ENCODE results near the gene ARL14EP. TPM values are rescaled to one million over a fixed set of nuclear protein-coding genes. Genes with fewer than 3 reads are reported as not detected.

The ARL14EP gene
- total RNA-seq, 1 donor from 2014 or later, result 32.8 TPM

- H3K27me3 Mint-ChIP-seq (ENCODE audit: low read depth), result no peaks in the 10 kb centered on the region
- peaks cover 11% of the 10 kb centered on the region for H3K9me3 Mint-ChIP-seq
- TF ChIP-seq CTCF (IDR thresholded peaks at IDR 0.05; ENCODE audit: unreplicated experiment), result no peak
- peaks cover 3% of the 10 kb centered on the region for H3K4me1 Mint-ChIP-seq
- no peak for DNase-seq (ENCODE audit: low spot score in 2 of 2, unreplicated experiment in 2 of 2)
- H3K4me3 Mint-ChIP-seq, result no peak overlapping the region
- no peak overlapping the region for H3K27ac Mint-ChIP-seq
- H3K36me3 Mint-ChIP-seq, result peaks cover 19% of the 10 kb centered on the region
Observed at GRCh38 chr11:30344085-30344484, 21.2 kb downstream of the ARL14EP start.

GRCh38 chr11:30345644-30346043 lies 22.7 kb downstream of the ARL14EP start:
- peaks cover 11% of the 10 kb centered on the region for H3K9me3 Mint-ChIP-seq
- DNase-seq (ENCODE audit: low spot score in 2 of 2, unreplicated experiment in 2 of 2), result no peak
- no peak for TF ChIP-seq CTCF (IDR thresholded peaks at IDR 0.05; ENCODE audit: unreplicated experiment)
- H3K27me3 Mint-ChIP-seq (ENCODE audit: low read depth), result no peaks in the 10 kb centered on the region
- peaks cover 19% of the 10 kb centered on the region for H3K36me3 Mint-ChIP-seq
- H3K4me1 Mint-ChIP-seq, result peaks cover 9% of the 10 kb centered on the region
- H3K4me3 Mint-ChIP-seq, result no peak overlapping the region
- no peak overlapping the region for H3K27ac Mint-ChIP-seq

DNA sequence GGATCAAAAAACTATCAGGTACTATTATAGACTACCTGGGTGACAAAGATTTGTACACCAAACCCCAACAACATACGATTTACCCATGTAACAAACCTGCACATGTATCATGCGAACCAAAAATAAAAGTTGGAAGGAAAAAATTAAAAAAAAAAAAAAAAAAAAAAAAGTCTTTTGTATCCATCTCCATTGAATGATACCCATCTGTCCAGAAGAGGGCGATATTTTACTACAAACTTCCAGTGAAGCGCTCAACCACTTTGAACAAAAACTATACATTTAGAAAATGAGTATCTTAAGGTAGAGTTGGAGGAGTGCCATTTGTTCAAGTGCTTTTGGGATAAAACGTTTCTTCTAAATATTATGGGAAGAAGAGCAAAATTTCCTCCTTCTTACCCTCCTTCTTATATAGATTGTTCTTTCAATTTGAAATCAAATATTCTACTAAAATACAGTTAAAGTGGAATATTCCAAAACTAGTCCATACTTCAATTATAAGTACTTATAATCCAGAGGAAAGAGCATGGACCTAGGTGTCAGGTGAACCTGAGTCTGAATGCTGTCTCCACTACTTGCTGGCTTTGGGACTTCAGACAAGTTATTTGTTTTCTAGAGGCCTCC lies 23.3 kb downstream of the ARL14EP start:
- peak; percentile 85 for TF ChIP-seq CTCF (IDR thresholded peaks at IDR 0.05; ENCODE audit: unreplicated experiment)
- H3K4me1 Mint-ChIP-seq, result peaks cover 15% of the 10 kb centered on the region
- H3K36me3 Mint-ChIP-seq, result peaks cover 19% of the 10 kb centered on the region
- H3K27me3 Mint-ChIP-seq (ENCODE audit: low read depth), result no peaks in the 10 kb centered on the region
- no peak overlapping the region for H3K27ac Mint-ChIP-seq
- DNase-seq (ENCODE audit: low spot score in 2 of 2, unreplicated experiment in 2 of 2), result no peak
- H3K4me3 Mint-ChIP-seq, result no peak overlapping the region
- peaks cover 11% of the 10 kb centered on the region for H3K9me3 Mint-ChIP-seq

DNA sequence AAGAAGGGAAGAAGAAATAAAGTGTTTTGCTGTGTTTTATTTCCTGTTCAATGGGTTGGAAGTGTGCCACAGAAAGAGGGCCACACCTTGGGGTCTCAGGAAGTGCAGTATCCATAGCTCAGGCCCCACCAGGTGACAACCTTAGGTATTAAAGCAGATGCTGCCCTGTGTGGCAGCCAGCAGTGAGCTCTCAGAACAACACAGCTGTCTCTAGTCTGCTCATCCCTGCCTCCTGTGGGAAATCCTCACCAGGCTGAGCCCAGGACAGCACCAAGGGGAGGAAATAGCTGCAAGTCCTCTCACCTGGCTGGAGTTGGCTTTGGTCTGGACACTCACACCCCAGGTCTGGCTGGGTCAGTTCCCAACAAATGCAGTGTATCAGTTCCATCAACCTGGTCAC lies 25.1 kb downstream of the ARL14EP start:
- H3K27me3 Mint-ChIP-seq (ENCODE audit: low read depth), result no peaks in the 10 kb centered on the region
- DNase-seq (ENCODE audit: low spot score in 2 of 2, unreplicated experiment in 2 of 2), result no peak
- H3K4me1 Mint-ChIP-seq, result peaks cover 28% of the 10 kb centered on the region
- no peak for TF ChIP-seq CTCF (IDR thresholded peaks at IDR 0.05; ENCODE audit: unreplicated experiment)
- no peak overlapping the region for H3K27ac Mint-ChIP-seq
- peaks cover 14% of the 10 kb centered on the region for H3K36me3 Mint-ChIP-seq
- H3K4me3 Mint-ChIP-seq, result no peak overlapping the region
- peaks cover 8% of the 10 kb centered on the region for H3K9me3 Mint-ChIP-seq

- TF ChIP-seq CTCF (IDR thresholded peaks at IDR 0.05; ENCODE audit: unreplicated experiment), result no peak
- Mint-ChIP-seq H3K36me3 (peaks cover 9% of the 10 kb centered on the region), H3K27me3 (ENCODE audit: low read depth) (no peaks in the 10 kb centered on the region), H3K4me1 (peaks cover 33% of the 10 kb centered on the region), H3K9me3 (peaks cover 8% of the 10 kb centered on the region), H3K4me3 (no peak overlapping the region), H3K27ac (peak overlapping the region; percentile 67)
- no peak for DNase-seq (ENCODE audit: low spot score in 2 of 2, unreplicated experiment in 2 of 2)
Observed at GRCh38 chr11:30349885-30350284, 27.0 kb downstream of the ARL14EP start.

DNA sequence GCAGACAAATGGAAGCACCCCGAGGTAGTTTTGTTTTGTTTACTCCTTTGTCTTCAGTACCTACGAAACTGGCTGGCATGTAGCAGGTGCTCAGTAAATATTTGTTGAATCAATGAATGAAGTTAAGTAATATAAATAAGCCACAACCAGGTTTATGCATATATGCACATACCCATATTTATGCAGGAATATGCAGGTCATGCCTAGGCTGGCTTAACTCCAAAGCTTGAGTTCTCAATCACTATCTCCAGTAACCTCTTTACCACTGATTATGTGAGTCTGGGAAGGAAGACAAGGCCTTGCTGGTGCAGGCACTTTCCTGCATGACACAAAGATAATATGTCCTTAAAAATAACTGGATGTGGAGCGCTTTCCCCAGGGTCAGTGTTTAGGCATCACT lies 27.5 kb downstream of the ARL14EP start:
- Mint-ChIP-seq H3K4me3 (no peak overlapping the region), H3K27me3 (ENCODE audit: low read depth) (no peaks in the 10 kb centered on the region), H3K36me3 (peaks cover 4% of the 10 kb centered on the region), H3K27ac (peak overlapping the region; percentile 85), H3K9me3 (peaks cover 4% of the 10 kb centered on the region), H3K4me1 (peaks cover 33% of the 10 kb centered on the region)
- no peak for TF ChIP-seq CTCF (IDR thresholded peaks at IDR 0.05; ENCODE audit: unreplicated experiment)
- no peak for DNase-seq (ENCODE audit: low spot score in 2 of 2, unreplicated experiment in 2 of 2)

Measured in mesothelial cell of epicardium (in vitro differentiated cells).